WTC11 (cell line): ENCODE data around the gene CAMTA1.

Source experiments
- ATF2 ChIP-seq: sonication (generic); formaldehyde crosslinking; IDR thresholded peaks from 2 replicates; pipeline ENCODE4 v1.8.1; 2022; ENCODE audit warnings: low read depth, missing genetic modification reagents, borderline replicate concordance
- ATF3 ChIP-seq: sonication (generic); formaldehyde crosslinking; conservative IDR thresholded peaks from 2 replicates; pipeline ENCODE4 v1.8.1; 2022; ENCODE audit warnings: mild to moderate bottlenecking, missing genetic modification reagents
- ATF6 ChIP-seq: sonication (generic); formaldehyde crosslinking; IDR thresholded peaks from 2 replicates; pipeline ENCODE4 v1.8.1; 2023; ENCODE audit warnings: mild to moderate bottlenecking, missing genetic modification reagents
- CREM ChIP-seq: sonication (generic); formaldehyde crosslinking; IDR thresholded peaks from 2 replicates; pipeline ENCODE4 v1.8.1; 2022; ENCODE audit warnings: mild to moderate bottlenecking, missing genetic modification reagents, moderate library complexity
- GRHL2 ChIP-seq: fragments of 250-450 bp; sonication (Bioruptor Pico); IDR thresholded peaks from 2 replicates; pipeline ENCODE4 v1.8.0; 2022; ENCODE audit warnings: mild to moderate bottlenecking, moderate library complexity; ENCODE audit not compliant: insufficient replicate concordance, severe bottlenecking
- NFYB ChIP-seq: sonication (generic); formaldehyde crosslinking; conservative IDR thresholded peaks from 2 replicates; pipeline ENCODE4 v1.8.0; 2022; ENCODE audit warnings: low read depth, missing genetic modification reagents
- PREB ChIP-seq: sonication (generic); formaldehyde crosslinking; IDR thresholded peaks from 2 replicates; pipeline ENCODE4 v1.8.1; 2022; ENCODE audit warnings: mild to moderate bottlenecking, missing genetic modification reagents, moderate library complexity, borderline replicate concordance
- SP1 ChIP-seq: sonication (generic); formaldehyde crosslinking; conservative IDR thresholded peaks from 2 replicates; pipeline ENCODE4 v1.8.1; 2022; ENCODE audit warnings: missing genetic modification reagents
- TCF7 ChIP-seq: sonication (generic); formaldehyde crosslinking; IDR thresholded peaks from 2 replicates; pipeline ENCODE4 v1.8.0; 2022; ENCODE audit warnings: mild to moderate bottlenecking, low read depth, missing genetic modification reagents, moderate library complexity
- TEAD1 ChIP-seq: sonication (generic); formaldehyde crosslinking; IDR thresholded peaks from 2 replicates; pipeline ENCODE4 v1.8.0; 2022; ENCODE audit warnings: mild to moderate bottlenecking, missing genetic modification reagents
- TF ChIP-seq, protein P1 (sequence below): sonication (generic); formaldehyde crosslinking; IDR thresholded peaks from 2 replicates; pipeline ENCODE4 v1.8.1; 2023; ENCODE audit warnings: mild to moderate bottlenecking, missing genetic modification reagents, moderate library complexity
- TF ChIP-seq, protein P2 (sequence below): fragments of 200-600 bp; IDR thresholded peaks from 2 replicates; pipeline ENCODE4 v1.8.0; 2022; ENCODE audit warnings: antibody characterized with exemption
- TF ChIP-seq, protein P3 (sequence below): fragments of 250-450 bp; sonication (Bioruptor Pico); IDR thresholded peaks from 2 replicates; pipeline ENCODE4 v1.9.0; 2021; ENCODE audit warnings: mild to moderate bottlenecking, borderline replicate concordance
- TF ChIP-seq, protein P4 (sequence below): sonication (generic); formaldehyde crosslinking; IDR thresholded peaks from 2 replicates; pipeline ENCODE4 v1.8.1; 2023; ENCODE audit warnings: mild to moderate bottlenecking, missing genetic modification reagents

DNA sequence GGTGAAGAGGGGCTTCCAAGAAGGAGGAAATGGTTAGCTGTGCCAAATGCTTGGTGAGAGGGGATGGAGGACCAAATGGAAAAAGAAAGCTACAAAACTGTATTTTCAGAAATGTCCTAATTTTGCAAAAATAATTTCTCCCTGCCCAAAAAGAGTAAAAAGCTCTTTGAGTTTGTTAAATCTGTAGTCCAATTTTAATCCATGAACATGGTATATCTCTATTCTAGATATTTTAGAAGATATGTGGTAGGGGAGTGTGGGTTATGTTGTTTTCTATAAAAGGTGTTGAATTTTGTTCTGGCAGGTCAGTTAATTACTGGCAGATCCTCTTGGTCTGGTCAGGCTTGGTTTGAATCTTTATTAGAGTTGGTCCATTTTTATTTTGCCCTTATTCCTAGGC is 511.7 kb downstream of the CAMTA1 start:
- TF ChIP-seq, protein P1, sequence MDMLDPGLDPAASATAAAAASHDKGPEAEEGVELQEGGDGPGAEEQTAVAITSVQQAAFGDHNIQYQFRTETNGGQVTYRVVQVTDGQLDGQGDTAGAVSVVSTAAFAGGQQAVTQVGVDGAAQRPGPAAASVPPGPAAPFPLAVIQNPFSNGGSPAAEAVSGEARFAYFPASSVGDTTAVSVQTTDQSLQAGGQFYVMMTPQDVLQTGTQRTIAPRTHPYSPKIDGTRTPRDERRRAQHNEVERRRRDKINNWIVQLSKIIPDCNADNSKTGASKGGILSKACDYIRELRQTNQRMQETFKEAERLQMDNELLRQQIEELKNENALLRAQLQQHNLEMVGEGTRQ (CRISPR knock-in tag): no peak
- TF ChIP-seq, protein P2, sequence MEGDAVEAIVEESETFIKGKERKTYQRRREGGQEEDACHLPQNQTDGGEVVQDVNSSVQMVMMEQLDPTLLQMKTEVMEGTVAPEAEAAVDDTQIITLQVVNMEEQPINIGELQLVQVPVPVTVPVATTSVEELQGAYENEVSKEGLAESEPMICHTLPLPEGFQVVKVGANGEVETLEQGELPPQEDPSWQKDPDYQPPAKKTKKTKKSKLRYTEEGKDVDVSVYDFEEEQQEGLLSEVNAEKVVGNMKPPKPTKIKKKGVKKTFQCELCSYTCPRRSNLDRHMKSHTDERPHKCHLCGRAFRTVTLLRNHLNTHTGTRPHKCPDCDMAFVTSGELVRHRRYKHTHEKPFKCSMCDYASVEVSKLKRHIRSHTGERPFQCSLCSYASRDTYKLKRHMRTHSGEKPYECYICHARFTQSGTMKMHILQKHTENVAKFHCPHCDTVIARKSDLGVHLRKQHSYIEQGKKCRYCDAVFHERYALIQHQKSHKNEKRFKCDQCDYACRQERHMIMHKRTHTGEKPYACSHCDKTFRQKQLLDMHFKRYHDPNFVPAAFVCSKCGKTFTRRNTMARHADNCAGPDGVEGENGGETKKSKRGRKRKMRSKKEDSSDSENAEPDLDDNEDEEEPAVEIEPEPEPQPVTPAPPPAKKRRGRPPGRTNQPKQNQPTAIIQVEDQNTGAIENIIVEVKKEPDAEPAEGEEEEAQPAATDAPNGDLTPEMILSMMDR: no peak
- TF ChIP-seq, protein P3, sequence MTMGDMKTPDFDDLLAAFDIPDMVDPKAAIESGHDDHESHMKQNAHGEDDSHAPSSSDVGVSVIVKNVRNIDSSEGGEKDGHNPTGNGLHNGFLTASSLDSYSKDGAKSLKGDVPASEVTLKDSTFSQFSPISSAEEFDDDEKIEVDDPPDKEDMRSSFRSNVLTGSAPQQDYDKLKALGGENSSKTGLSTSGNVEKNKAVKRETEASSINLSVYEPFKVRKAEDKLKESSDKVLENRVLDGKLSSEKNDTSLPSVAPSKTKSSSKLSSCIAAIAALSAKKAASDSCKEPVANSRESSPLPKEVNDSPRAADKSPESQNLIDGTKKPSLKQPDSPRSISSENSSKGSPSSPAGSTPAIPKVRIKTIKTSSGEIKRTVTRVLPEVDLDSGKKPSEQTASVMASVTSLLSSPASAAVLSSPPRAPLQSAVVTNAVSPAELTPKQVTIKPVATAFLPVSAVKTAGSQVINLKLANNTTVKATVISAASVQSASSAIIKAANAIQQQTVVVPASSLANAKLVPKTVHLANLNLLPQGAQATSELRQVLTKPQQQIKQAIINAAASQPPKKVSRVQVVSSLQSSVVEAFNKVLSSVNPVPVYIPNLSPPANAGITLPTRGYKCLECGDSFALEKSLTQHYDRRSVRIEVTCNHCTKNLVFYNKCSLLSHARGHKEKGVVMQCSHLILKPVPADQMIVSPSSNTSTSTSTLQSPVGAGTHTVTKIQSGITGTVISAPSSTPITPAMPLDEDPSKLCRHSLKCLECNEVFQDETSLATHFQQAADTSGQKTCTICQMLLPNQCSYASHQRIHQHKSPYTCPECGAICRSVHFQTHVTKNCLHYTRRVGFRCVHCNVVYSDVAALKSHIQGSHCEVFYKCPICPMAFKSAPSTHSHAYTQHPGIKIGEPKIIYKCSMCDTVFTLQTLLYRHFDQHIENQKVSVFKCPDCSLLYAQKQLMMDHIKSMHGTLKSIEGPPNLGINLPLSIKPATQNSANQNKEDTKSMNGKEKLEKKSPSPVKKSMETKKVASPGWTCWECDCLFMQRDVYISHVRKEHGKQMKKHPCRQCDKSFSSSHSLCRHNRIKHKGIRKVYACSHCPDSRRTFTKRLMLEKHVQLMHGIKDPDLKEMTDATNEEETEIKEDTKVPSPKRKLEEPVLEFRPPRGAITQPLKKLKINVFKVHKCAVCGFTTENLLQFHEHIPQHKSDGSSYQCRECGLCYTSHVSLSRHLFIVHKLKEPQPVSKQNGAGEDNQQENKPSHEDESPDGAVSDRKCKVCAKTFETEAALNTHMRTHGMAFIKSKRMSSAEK (CRISPR knock-in tag): no peak
- TF ChIP-seq CREM (CRISPR knock-in tag) (no peak), ATF3 (CRISPR knock-in tag) (no peak), TEAD1 (CRISPR knock-in tag) (no peak), ATF2 (CRISPR knock-in tag) (no peak), ATF6 (CRISPR knock-in tag) (no peak), GRHL2 (CRISPR knock-in tag) (no peak), PREB (CRISPR knock-in tag) (no peak), SP1 (CRISPR knock-in tag) (no peak), NFYB (no peak), TCF7 (CRISPR knock-in tag) (no peak)
- TF ChIP-seq, protein P4, sequence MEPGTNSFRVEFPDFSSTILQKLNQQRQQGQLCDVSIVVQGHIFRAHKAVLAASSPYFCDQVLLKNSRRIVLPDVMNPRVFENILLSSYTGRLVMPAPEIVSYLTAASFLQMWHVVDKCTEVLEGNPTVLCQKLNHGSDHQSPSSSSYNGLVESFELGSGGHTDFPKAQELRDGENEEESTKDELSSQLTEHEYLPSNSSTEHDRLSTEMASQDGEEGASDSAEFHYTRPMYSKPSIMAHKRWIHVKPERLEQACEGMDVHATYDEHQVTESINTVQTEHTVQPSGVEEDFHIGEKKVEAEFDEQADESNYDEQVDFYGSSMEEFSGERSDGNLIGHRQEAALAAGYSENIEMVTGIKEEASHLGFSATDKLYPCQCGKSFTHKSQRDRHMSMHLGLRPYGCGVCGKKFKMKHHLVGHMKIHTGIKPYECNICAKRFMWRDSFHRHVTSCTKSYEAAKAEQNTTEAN: no peak
